Tibial artery (tissue), 4 donors: Measurements from ENCODE around the gene PRKAR1B.

Experiments used
- DNase-seq, 2 donors: peaks; one replicate each; pipeline ENCODE4 v3.0.0-alpha.2; 2019
- H3K27ac ChIP-seq, 2 donors: fragments of 200-600 bp; sonication (generic) in 1 of 2; 1 replicate in 1 of 2; 2 replicates in 1 of 2; pipeline ENCODE4 v1.5.1; 2018 to 2019; ENCODE audit warnings: mild to moderate bottlenecking in 1 of 2
- H3K27me3 ChIP-seq, 2 donors: fragments of 200-600 bp; sonication (generic) in 1 of 2; one replicate each; pipeline versions ENCODE4 v1.5.1 to v1.6.0; 2016 to 2019
- H3K36me3 ChIP-seq, 3 donors: fragments of 200-600 bp; sonication (generic) in 2 of 3; one replicate each; pipeline ENCODE4 v1.5.1; 2016 to 2019; ENCODE audit warnings: mild to moderate bottlenecking in 2 of 3
- H3K4me1 ChIP-seq, 4 donors: fragments of 200-600 bp; sonication (generic) in 2 of 4; 1 replicate in 3 of 4; 2 replicates in 1 of 4; pipeline ENCODE4 v1.5.1; 2016 to 2019
- H3K4me3 ChIP-seq, 2 donors: fragments of 200-600 bp; sonication (generic) in 1 of 2; 1 replicate in 1 of 2; 2 replicates in 1 of 2; pipeline ENCODE4 v1.5.1; 2018 to 2019; ENCODE audit warnings: mild to moderate bottlenecking in 2 of 2
- H3K9me3 ChIP-seq, 3 donors: fragments of 200-600 bp; sonication (generic) in 1 of 3; one replicate each; pipeline ENCODE4 v1.5.1; 2016 to 2019
- intact Hi-C: fragments of 100-400 bp; cut with DNase I; formaldehyde crosslinking; loops from one replicate; pipeline ENCODE4 v1.15.0; 2023; ENCODE audit warnings: low total_unique reads
- TF ChIP-seq, protein P1 (sequence below), 2 experiments: fragments of 200-600 bp in 1 of 2; fragments of 450-650 bp in 1 of 2; IDR thresholded peaks; one replicate each; pipeline ENCODE4 v1.5.1; 2017 to 2019; ENCODE audit warnings: antibody characterized with exemption in 2 of 2, mild to moderate bottlenecking in 1 of 2, moderate library complexity in 1 of 2

The PRKAR1B gene

DNA sequence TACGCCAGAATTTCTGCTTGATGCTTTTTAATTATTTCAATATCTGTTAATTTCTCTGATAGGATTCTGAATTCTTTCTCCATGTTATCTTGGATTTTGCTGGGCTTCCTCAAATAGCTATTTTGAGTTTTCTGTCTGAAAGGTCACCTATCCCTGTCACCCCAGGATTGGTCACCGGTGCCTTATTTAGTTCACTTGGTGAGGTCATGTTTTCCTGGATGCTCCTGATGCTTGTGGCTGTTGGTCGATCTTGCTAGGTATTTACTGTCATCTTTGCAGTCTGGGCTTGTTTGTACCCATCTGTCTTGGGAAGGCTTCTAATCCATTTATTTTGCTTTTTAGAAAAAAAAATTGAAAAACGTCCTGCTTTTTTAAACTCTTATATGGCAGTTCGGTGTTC is 11.2 kb upstream of the PRKAR1B start:
- intact Hi-C loops = no loop called here
- no peak overlapping the region for H3K27ac ChIP-seq
- no peak for DNase-seq
- no peak overlapping the region for H3K4me3 ChIP-seq
- H3K36me3 ChIP-seq = peaks cover 25 to 59% (median 41%) of the 10 kb centered on the region in 3 donors
- H3K4me1 ChIP-seq = no peaks in the 10 kb centered on the region
- TF ChIP-seq, protein P1, sequence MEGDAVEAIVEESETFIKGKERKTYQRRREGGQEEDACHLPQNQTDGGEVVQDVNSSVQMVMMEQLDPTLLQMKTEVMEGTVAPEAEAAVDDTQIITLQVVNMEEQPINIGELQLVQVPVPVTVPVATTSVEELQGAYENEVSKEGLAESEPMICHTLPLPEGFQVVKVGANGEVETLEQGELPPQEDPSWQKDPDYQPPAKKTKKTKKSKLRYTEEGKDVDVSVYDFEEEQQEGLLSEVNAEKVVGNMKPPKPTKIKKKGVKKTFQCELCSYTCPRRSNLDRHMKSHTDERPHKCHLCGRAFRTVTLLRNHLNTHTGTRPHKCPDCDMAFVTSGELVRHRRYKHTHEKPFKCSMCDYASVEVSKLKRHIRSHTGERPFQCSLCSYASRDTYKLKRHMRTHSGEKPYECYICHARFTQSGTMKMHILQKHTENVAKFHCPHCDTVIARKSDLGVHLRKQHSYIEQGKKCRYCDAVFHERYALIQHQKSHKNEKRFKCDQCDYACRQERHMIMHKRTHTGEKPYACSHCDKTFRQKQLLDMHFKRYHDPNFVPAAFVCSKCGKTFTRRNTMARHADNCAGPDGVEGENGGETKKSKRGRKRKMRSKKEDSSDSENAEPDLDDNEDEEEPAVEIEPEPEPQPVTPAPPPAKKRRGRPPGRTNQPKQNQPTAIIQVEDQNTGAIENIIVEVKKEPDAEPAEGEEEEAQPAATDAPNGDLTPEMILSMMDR (IDR thresholded peaks at IDR 0.05) = no peak
- no peaks in the 10 kb centered on the region for H3K27me3 ChIP-seq
- peaks cover 0 to 12% (median 0%) of the 10 kb centered on the region in 3 donors for H3K9me3 ChIP-seq

- Histone ChIP-seq H3K27me3 (no peaks in the 10 kb centered on the region), H3K36me3 (peaks cover 12 to 58% (median 18%) of the 10 kb centered on the region in 3 donors), H3K4me1 (no peaks in the 10 kb centered on the region), H3K4me3 (no peak overlapping the region), H3K27ac (no peak overlapping the region), H3K9me3 (peaks cover 0 to 12% (median 0%) of the 10 kb centered on the region in 3 donors)
- TF ChIP-seq, protein P1 (IDR thresholded peaks at IDR 0.05) = no peak
- DNase-seq = no peak
- intact Hi-C loops = no loop called here
These were observed 7.7 kb upstream of the PRKAR1B start for GRCh38 chr7:734808-735207.

GRCh38 chr7:734214-734613 is 7.1 kb upstream of the PRKAR1B start:
- Histone ChIP-seq H3K4me1 (no peaks in the 10 kb centered on the region), H3K9me3 (peaks cover 0 to 12% (median 0%) of the 10 kb centered on the region in 3 donors), H3K27me3 (no peaks in the 10 kb centered on the region), H3K36me3 (peaks cover 12 to 58% (median 16%) of the 10 kb centered on the region in 3 donors), H3K27ac (no peak overlapping the region), H3K4me3 (no peak overlapping the region)
- intact Hi-C loops = no loop called here
- TF ChIP-seq, protein P1 (IDR thresholded peaks at IDR 0.05) = no peak
- no peak for DNase-seq

DNA sequence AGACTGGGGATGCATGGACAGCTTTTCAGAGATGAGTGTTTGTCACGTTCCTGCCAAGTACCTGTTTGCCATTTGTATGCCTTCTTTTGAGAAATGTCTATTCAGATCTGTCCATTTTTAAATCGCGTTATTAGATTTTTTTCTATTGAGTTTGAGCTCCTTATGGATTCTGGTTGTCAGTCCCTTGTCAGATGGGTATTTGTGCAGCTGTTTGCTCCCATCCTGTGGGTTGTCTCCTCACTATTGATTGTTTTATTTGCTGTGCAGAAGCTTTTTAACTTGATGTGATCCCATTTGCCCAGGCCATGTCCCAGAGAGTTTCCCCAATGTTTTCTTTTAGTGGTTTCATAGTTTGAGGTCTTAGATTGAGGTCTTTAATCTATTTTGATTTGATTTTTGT is 5.5 kb upstream of the PRKAR1B start:
- Histone ChIP-seq H3K27me3 (no peaks in the 10 kb centered on the region), H3K4me1 (peaks cover 0 to 12% (median 8%) of the 10 kb centered on the region in 4 donors), H3K9me3 (peaks cover 0 to 12% (median 0%) of the 10 kb centered on the region in 3 donors), H3K4me3 (no peak overlapping the region), H3K27ac (no peak overlapping the region), H3K36me3 (peaks cover 12 to 59% (median 16%) of the 10 kb centered on the region in 3 donors)
- no peak for DNase-seq
- TF ChIP-seq, protein P1 (IDR thresholded peaks at IDR 0.05) = no peak
- intact Hi-C loops = no loop called here

- TF ChIP-seq, protein P1 (IDR thresholded peaks at IDR 0.05) = no peak
- Histone ChIP-seq H3K27me3 (no peaks in the 10 kb centered on the region), H3K4me3 (no peak overlapping the region), H3K4me1 (peaks cover 0 to 16% (median 11%) of the 10 kb centered on the region in 4 donors), H3K9me3 (peaks cover 0 to 12% (median 0%) of the 10 kb centered on the region in 3 donors), H3K27ac (no peak overlapping the region), H3K36me3 (peaks cover 12 to 59% (median 16%) of the 10 kb centered on the region in 3 donors)
- no peak for DNase-seq
- intact Hi-C loops = no loop called here
These were observed 5.0 kb upstream of the PRKAR1B start for GRCh38 chr7:732094-732541.
